Osteoblast (primary cell): ENCODE measurements around the gene FOXL2NB. TPM values are rescaled to one million over a fixed set of nuclear protein-coding genes. Genes with fewer than 3 reads are reported as not detected.
A peak's percentile ranks its signal among the peaks of the same experiment; 100 is the strongest.

Source experiments
- DNase-seq: peaks from one replicate; pipeline ENCODE4 v3.0.0; 2011; ENCODE audit warnings: low spot score, mixed read lengths; ENCODE audit not compliant: insufficient read length; ENCODE audit errors: missing footprints
- H2AFZ ChIP-seq: 2 replicates; pipeline ENCODE4 v1.6.0; 2011; ENCODE audit warnings: mild to moderate bottlenecking, low read length
- H3K27ac ChIP-seq: 2 replicates; pipeline ENCODE4 v1.5.1; 2011; ENCODE audit warnings: mild to moderate bottlenecking, low read depth, low read length, moderate library complexity
- H3K27me3 ChIP-seq: 2 replicates; pipeline ENCODE4 v1.6.0; 2012; ENCODE audit warnings: mild to moderate bottlenecking, control low read depth, inconsistent platforms, low read length, moderate library complexity; ENCODE audit not compliant: insufficient read depth
- H3K36me3 ChIP-seq: 2 replicates; pipeline ENCODE4 v1.5.1; 2011; ENCODE audit warnings: mild to moderate bottlenecking, low read length, control low read depth, moderate library complexity; ENCODE audit not compliant: insufficient read depth
- H3K4me1 ChIP-seq: 2 replicates; pipeline ENCODE4 v1.5.1; 2011; ENCODE audit warnings: mild to moderate bottlenecking, low read length, control low read depth, moderate library complexity; ENCODE audit not compliant: insufficient read depth
- H3K4me2 ChIP-seq: 2 replicates; pipeline ENCODE4 v1.6.0; 2011; ENCODE audit warnings: mild to moderate bottlenecking, low read length; ENCODE audit not compliant: insufficient read depth
- H3K4me3 ChIP-seq: fragments of 200-600 bp; sonication (generic); 3 replicates; pipeline ENCODE4 v1.5.1; 2012; ENCODE audit warnings: mild to moderate bottlenecking, low read length, inconsistent platforms; ENCODE audit not compliant: insufficient read depth
- H3K79me2 ChIP-seq: 2 replicates; pipeline ENCODE4 v1.6.0; 2012; ENCODE audit warnings: mild to moderate bottlenecking, low read length, control low read depth, inconsistent platforms; ENCODE audit not compliant: insufficient read depth
- H3K9me3 ChIP-seq: 2 replicates; pipeline ENCODE4 v1.5.1; 2011; ENCODE audit warnings: low read depth, low read length, control low read depth
- H4K20me1 ChIP-seq: 2 replicates; pipeline ENCODE4 v1.6.0; 2012; ENCODE audit warnings: mild to moderate bottlenecking, low read length, control low read depth; ENCODE audit not compliant: insufficient read depth
- CTCF ChIP-seq: IDR thresholded peaks from 2 replicates; pipeline ENCODE4 v1.5.1; 2011; ENCODE audit warnings: mild to moderate bottlenecking, low read depth, low read length, moderate library complexity; ENCODE audit errors: extremely low read depth
- total RNA-seq: library from RNA; depleted of rRNA; stranded (reverse); fragments of >200 nt; gene quantifications from 2 replicates; pipeline ENCODE4 v1.2.3, GENCODE V29; 2012

FOXL2NB gene
- 0.36 TPM in 1 of 2 replicates, not detected in the other for total RNA-seq

- Histone ChIP-seq H3K4me3 (peak within 1 kb of the TSS; percentile 46), H3K4me2 (peak within 1 kb of the TSS; percentile 63), H3K79me2 (no peaks in the 10 kb centered on the region), H3K27ac (no peak within 1 kb of the TSS), H2AFZ (no peak within 1 kb of the TSS), H3K36me3 (no peaks in the 10 kb centered on the region), H3K27me3 (peaks cover 98% of the 10 kb centered on the region), H3K4me1 (no peaks in the 10 kb centered on the region), H3K9me3 (no peaks in the 10 kb centered on the region), H4K20me1 (peaks cover 2% of the 10 kb centered on the region)
- TF ChIP-seq CTCF, result no peak
- DNase-seq, result no peak
Measured at GRCh38 chr3:138946663-138947494, at the start of gene FOXL2NB, which contains the start of gene FOXL2. Gene FOXL2NB (plus strand): TSS chr3:138947217. CDS start chr3:138947365, 148 bp downstream. Gene FOXL2 (minus strand): TSS chr3:138947137. CDS start chr3:138946722, 415 bp downstream.

DNA sequence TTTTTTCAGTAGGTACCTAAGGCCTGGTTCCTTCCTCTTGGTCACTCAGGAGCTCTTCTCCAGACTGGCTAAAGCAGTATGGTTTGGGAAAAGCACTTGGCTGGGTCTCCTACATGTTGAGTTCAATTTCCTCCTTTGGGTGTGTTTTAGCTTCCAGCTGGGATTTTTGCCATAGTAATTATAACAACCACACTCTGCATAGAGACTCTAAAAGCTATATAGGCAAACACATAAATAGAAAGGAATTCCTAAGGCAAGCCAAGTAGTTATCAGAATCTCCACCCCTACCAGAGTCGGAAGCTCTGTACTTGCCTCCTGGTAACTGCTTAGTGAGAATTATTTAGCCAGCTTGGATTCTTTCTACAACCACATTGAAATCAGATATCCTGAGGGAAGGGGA is 48.7 kb upstream of the FOXL2NB start:
- H3K4me2 ChIP-seq, result peak overlapping the region; percentile 6
- H3K4me1 ChIP-seq, result peaks cover 11% of the 10 kb centered on the region
- H3K27me3 ChIP-seq, result no peaks in the 10 kb centered on the region
- H3K27ac ChIP-seq, result no peak overlapping the region
- H3K79me2 ChIP-seq, result no peaks in the 10 kb centered on the region
- peak overlapping the region; percentile 8 for H2AFZ ChIP-seq
- no peaks in the 10 kb centered on the region for H3K9me3 ChIP-seq
- DNase-seq, result peak; percentile 94
- H4K20me1 ChIP-seq, result no peaks in the 10 kb centered on the region
- H3K36me3 ChIP-seq, result no peaks in the 10 kb centered on the region
- H3K4me3 ChIP-seq, result no peak overlapping the region
- no peak for TF ChIP-seq CTCF

DNA sequence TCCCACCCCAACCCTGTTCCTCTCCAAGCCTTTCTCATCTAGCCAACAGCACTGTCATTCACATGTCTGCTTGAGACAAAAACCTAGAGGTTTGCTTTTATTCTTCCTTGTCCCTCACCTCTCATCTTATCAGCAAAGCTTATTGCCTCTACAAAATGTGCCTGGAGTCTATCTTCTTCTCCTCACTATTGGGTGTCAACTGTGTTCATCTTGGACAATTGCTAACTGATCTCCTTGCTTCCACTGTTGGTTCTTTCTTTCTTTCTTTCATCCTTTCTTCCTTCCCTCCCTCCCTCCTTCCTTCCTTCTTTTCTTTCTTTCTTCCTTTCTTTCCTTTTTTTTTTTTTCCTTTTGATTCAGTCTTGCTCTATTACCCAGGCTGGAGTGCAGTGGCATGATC is 48.3 kb upstream of the FOXL2NB start:
- H4K20me1 ChIP-seq, result no peaks in the 10 kb centered on the region
- no peak overlapping the region for H3K27ac ChIP-seq
- no peaks in the 10 kb centered on the region for H3K36me3 ChIP-seq
- H3K9me3 ChIP-seq, result no peaks in the 10 kb centered on the region
- peak overlapping the region; percentile 6 for H3K4me2 ChIP-seq
- no peak for TF ChIP-seq CTCF
- no peaks in the 10 kb centered on the region for H3K79me2 ChIP-seq
- H3K27me3 ChIP-seq, result no peaks in the 10 kb centered on the region
- peaks cover 11% of the 10 kb centered on the region for H3K4me1 ChIP-seq
- no peak overlapping the region for H2AFZ ChIP-seq
- no peak overlapping the region for H3K4me3 ChIP-seq
- DNase-seq, result no peak

- no peak for DNase-seq
- TF ChIP-seq CTCF, result no peak
- no peak overlapping the region for H2AFZ ChIP-seq
- no peak overlapping the region for H3K27ac ChIP-seq
- H3K9me3 ChIP-seq, result no peaks in the 10 kb centered on the region
- no peak overlapping the region for H3K4me2 ChIP-seq
- no peaks in the 10 kb centered on the region for H3K36me3 ChIP-seq
- peaks cover 11% of the 10 kb centered on the region for H3K4me1 ChIP-seq
- no peaks in the 10 kb centered on the region for H3K79me2 ChIP-seq
- H3K4me3 ChIP-seq, result no peak overlapping the region
- H3K27me3 ChIP-seq, result no peaks in the 10 kb centered on the region
- no peaks in the 10 kb centered on the region for H4K20me1 ChIP-seq
Measured at GRCh38 chr3:138899351-138899991, 47.5 kb upstream of the FOXL2NB start.
